CD4-positive, alpha-beta T cell treated with Interleukin-1 beta for 1 hour (primary cell): Measurements from ENCODE around the gene RANBP9.
A peak's percentile ranks its signal among the peaks of the same experiment; 100 is the strongest.

ENCODE experiments used
- DNase-seq, 2 donors: peaks; one replicate each; pipeline ENCODE4 v3.0.0-alpha.2; 2020 to 2022

Gene RANBP9

GRCh38 chr6:13593103-13593502 lies 118.5 kb downstream of the RANBP9 start:
- DNase-seq: no peak

GRCh38 chr6:13591205-13591921 lies 120.3 kb downstream of the RANBP9 start:
- DNase-seq: no peak

GRCh38 chr6:13590574-13591153 lies 121.0 kb downstream of the RANBP9 start:
- DNase-seq: no peak

- DNase-seq: no peak
Observed at GRCh38 chr6:13589801-13590200, 121.8 kb downstream of the RANBP9 start.

GRCh38 chr6:13586603-13587542 lies 124.8 kb downstream of the RANBP9 start:
- DNase-seq: no peak

GRCh38 chr6:13581700-13582229 lies 129.9 kb downstream of the RANBP9 start:
- DNase-seq: peak in 1 of 2 donors; percentile 4

- DNase-seq: no peak
Observed at GRCh38 chr6:13579911-13580310, 131.7 kb downstream of the RANBP9 start.

- no peak for DNase-seq
Observed at GRCh38 chr6:13577926-13578325, 133.7 kb downstream of the RANBP9 start.

- no peak for DNase-seq
Observed at GRCh38 chr6:13576017-13576416, 135.6 kb downstream of the RANBP9 start.

- no peak for DNase-seq
Observed at GRCh38 chr6:13575377-13575775, 136.3 kb downstream of the RANBP9 start.

- peak; percentile 77 to 78 for DNase-seq
Observed at GRCh38 chr6:13574571-13575376, 136.9 kb downstream of the RANBP9 start, which contains the start of gene SIRT5. Gene SIRT5, plus strand, starts transcription at chr6:13574601. Its CDS starts 9,510 bp downstream, at chr6:13584111.

GRCh38 chr6:13574149-13574570 lies 137.5 kb downstream of the RANBP9 start:
- DNase-seq: peak; percentile 94 to 96

GRCh38 chr6:13573669-13574110 lies 137.9 kb downstream of the RANBP9 start:
- DNase-seq: peak in 1 of 2 donors; percentile 12

- DNase-seq: no peak
Observed at GRCh38 chr6:13572951-13573654, 138.5 kb downstream of the RANBP9 start.

- no peak for DNase-seq
Observed at GRCh38 chr6:13572240-13572639, 139.4 kb downstream of the RANBP9 start.
